NCI-H1436 treated with DMSO at 0.1 percent for 48 hours (cell line): Measurements from ENCODE around the gene ERBB4.
A peak's percentile ranks its signal among the peaks of the same experiment; 100 is the strongest.

Experiments used
- DNase-seq: peaks from one replicate; lab custom pipeline; 2025; lab: John Stamatoyannopoulos, UW

ERBB4 gene

DNA sequence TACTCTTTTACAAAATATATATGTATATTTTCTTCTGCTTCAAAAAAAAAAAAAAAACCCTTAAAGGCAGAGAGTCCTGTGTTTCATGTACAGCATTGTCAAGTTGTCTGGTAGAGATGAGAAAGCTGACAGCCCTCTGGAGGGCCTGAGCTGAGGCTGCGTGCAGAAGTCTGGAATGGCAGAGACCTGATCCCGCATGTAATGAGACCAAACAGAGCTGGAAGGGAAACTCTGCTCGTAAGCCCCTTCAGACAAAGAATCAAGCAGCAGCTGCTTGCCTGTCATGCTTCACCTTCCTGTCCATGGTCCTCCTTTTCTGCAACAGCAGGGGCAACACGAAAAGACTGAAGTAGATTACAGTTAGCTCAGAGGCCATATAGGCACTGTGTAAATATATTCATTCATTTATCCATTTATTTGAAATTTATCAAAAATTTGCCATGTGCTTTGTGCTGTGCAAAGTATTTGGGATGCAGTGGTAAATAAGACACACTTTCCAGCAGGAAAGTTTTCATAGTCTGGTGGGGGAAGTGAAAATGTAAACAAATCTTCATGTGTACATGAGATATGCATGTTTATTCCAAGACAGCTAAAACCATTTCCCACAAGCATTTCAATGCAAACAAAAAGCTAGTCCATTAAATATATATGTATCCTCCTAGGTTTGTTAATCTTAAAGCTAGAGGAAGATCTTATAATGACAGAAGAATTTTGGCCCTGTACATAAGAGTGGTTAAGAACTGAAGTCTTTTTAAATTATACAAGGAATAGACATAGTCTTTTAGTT lies 1069.5 kb downstream of the ERBB4 start:
- DNase-seq, result no peak

DNA sequence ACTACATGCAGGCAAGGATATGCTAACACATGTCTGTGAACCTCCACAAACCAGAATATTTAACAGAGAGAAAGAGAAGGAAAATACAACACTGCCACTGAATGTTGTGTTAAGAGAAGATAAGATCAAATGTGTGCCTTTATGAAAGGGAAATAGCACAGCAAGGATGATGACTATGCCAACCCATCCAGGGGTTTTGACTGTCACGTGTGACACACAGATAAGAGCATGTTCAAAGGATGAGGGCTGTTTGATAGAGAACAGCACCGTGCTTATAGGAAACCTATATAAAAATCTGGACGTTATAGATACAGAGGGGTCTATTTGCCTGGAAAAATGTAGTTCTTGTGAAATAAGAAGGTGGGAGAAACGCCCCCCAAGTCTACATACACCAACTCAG lies 1070.4 kb downstream of the ERBB4 start:
- no peak for DNase-seq

GRCh38 chr2:211463397-211463796 lies 1075.2 kb downstream of the ERBB4 start:
- no peak for DNase-seq

DNA sequence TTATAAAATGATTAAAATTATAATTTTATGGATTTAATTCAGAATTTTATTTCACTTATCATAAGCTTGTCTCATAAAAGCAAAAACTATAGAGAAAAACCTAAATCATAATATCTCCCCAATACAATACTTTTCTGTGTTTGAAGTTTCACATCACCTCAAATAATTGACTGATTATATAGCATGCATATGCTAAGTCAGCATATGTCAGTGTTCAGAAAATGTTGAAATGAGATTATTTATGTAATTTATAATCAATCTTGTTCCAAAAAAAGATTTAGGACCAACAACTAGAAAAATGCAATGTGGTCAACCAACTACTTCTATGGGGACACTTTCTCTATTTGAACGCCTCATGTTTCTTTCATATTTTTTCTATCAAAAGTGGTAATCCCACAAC lies 1079.6 kb downstream of the ERBB4 start:
- DNase-seq, result no peak

- DNase-seq, result peak; percentile 22
These were observed 1081.3 kb downstream of the ERBB4 start for GRCh38 chr2:211457325-211457724.

DNA sequence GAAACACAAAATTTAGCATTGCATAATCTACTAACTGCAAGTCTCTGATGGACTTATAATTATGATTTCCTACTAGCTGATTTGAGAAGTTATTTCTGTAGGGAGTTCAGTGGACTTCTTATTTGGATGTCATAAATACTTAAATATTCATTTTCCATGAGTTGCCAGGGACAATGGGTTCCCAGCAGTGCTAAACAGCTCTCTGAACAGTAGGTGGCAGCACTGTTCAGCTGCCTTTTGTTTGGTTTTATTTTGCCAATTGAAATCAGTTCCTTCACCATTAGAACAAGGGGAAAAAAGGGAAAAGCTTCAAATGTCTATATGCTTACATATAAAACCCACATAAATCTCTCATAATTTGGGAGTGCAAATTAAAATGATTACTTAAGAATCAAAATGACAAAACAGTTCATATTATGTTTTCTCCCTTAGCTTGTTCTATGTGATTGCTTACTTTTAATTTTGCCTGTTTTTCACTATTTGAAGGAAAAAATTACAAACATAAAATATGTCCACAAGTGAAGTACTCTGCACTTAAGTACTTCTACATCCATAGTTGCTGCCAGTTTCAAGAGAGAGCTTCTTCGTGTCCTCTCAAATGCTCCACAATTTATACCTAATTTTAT lies 1083.3 kb downstream of the ERBB4 start:
- no peak for DNase-seq

DNA sequence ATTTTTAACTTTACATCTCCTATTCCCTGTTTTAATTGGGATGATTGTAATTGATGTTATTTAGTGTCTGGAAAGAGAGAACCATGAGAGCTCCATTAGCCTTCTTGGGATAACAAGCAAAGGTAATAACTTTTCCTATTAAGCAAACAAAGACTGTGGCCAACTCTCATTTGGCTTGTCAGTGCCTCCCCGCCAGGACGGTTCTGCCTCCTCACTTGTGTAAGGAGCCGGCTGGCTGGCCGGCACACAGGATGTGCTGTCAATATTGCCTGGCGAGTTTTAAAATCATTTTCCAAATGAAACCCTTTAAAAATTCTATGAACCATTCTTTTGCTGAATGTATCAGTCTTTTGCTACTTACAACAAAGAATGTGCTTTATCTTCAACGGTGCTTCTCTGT lies 1083.9 kb downstream of the ERBB4 start:
- DNase-seq, result no peak

DNA sequence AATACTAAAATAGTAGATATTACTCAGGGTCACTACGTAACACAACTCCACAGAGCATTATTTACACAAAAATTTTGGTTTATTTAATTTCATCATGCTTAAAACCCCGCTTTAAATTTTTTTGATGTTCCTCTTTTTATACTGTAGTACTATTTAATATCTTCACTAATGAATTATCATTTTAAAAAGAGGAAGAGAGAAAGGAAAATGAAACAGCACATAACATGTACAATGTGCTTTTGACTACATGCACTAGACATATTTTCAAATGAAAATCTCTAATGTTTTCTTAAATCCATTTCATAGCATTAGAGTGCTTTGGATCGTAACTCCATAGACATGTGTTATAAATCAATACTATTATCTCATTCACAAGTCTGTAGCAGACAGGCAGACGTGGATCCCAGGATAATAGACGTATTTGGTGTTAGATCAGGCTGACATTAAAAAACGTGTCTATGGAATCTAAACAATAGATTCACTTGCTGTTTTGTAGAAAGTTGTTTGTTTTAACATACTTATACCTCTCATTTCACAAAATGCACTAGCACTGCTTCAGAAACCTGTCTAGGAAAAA lies 1085.2 kb downstream of the ERBB4 start:
- no peak for DNase-seq

DNA sequence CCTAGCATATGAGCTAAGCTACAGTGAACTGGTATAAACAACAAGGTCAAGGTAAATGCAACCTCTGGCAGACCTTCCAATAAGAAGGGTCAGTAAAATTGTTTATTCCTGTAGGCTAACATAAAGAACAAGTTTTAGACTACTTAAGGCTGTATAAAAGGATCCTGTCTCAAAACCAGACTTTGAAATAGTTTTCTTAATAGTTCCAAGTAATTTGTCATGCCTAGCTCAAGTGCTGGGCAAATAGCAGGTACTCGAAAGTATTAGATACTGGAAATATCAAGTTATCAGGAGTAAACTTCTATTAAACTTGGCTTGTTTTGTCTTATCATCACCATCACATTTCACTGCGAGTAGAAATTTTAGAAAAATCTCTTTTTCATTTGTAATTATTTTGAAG lies 1087.0 kb downstream of the ERBB4 start:
- no peak for DNase-seq

DNA sequence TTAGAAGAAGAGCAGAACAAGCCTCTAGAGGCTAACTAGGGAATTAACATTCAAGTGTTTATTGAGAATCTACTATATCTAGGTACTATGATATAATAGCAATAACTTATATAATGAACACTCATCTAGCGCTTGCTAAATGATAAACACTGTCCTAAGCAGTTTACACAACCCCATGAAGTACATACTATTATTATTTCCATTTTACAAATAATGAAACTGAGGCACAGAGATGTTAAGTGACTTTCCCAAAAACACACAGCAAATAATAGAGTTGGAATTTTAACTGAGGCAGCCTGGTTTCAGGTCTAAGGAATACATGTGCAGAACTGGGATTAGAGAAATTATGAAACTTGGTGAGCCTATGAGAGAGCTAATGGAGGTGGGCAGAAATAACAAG lies 1088.8 kb downstream of the ERBB4 start:
- DNase-seq, result no peak

GRCh38 chr2:211447548-211447947 lies 1091.1 kb downstream of the ERBB4 start:
- no peak for DNase-seq

DNA sequence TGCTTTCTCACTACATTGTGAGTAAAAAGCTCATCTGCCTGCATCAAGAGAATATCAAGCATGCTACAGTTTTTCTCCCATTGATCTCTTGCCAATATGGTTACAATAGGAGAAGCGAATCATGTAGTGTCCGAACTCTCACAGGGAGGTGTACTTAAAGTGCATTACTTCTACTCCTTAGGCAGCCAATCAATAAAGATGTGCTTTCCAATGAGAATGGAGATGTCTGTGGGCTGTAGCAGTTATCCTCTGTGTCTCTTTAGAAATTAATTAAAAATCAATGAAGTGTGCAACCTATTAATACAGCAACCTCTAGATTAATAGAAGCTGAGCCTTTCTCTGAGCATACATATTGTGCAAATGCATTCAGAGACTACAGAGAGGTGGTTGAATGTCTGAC lies 1098.5 kb downstream of the ERBB4 start:
- DNase-seq, result no peak

DNA sequence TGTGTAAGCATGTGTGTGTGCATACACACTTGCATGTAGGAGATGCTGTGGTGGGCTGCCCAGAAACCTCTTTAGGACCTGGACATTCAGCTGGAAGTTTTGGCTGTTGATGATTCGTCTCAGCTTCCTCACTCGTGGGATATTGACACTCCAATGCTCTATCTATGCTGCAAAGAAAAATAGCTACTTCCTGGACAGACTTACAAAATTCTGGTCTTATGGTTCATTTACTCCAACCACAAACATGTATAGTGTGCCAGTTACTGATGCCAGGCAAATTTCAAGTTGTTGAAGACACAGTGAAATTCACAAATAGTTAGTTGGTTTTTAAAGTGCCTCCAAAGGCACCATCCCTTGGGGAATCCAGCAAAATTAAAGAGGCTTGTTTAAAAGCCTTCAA lies 1099.6 kb downstream of the ERBB4 start:
- no peak for DNase-seq

DNA sequence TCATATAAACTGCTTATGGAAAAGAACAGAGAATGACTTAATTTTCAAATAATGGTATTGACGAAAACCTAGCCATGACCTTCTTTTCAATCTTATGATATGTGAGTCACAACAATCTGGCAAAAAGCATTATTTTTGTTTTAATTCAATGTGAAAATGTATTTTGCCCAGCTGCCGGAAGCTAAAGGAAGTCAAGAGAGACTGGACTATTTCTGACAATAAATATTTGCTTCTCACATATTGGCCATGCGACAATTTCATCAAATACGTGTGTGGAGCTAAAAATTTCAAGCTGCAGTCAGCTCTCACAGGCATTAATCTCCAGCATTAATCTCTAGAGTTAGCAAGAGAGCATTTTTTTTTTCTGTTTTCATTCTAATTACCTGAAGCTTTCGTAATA lies 1101.2 kb downstream of the ERBB4 start:
- DNase-seq, result no peak

DNA sequence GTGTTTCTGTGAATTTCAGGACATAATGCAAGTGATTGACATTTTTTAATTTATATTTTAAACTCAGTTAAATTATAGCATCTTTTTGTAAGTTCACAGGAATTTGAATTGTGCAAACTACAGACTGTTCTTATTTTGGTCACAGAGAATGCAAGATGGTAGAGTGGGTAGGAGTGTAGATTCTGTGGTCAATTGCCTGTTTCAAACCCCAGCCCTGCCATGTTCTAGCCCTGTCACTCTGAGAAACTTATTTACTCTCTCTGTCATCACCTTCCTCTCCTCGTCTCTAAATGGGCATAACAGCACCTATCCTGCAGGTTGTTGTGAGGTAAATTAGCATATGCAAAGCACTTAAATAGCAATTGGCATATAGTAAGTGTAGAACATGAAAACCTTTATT lies 1102.4 kb downstream of the ERBB4 start:
- DNase-seq, result no peak

DNA sequence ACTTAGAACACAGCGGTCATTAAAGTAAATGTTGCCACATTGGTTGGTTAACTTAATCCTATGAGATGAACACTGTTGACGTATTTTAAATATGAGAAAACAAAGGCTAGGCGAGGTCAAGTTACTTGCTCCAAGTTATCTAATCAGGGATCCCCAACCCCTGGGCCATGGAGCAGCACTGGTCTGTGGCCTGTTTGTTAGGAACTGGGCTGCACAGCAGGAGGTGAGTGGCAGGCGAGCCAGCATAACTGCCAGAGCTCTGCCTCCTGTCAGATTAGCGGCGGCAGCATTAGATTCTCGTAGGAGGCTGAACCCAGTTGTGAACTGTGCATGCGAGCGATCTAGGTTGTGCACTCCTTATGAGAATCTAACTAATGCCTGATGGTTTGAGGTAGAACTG lies 1103.3 kb downstream of the ERBB4 start:
- DNase-seq, result no peak

DNA sequence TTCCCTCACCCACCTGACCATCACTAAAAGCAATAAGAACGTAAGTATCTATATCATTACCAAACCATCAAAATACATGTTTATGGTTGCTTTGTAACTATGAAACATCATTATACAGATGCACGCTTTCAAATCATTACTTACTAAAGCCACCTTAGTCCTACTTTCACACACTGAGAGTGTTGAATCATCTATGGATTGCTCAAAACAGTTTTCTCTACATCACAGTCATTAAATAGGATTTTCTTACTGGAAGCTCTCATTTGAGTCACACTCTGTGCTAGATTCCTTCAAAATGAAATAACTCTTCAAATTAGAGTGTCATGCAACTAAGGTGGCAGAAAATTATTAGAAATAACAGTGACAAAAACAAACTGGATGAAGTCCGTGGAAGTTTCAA lies 1103.8 kb downstream of the ERBB4 start:
- no peak for DNase-seq

- DNase-seq, result no peak
These were observed 1109.2 kb downstream of the ERBB4 start for GRCh38 chr2:211429256-211429920.

DNA sequence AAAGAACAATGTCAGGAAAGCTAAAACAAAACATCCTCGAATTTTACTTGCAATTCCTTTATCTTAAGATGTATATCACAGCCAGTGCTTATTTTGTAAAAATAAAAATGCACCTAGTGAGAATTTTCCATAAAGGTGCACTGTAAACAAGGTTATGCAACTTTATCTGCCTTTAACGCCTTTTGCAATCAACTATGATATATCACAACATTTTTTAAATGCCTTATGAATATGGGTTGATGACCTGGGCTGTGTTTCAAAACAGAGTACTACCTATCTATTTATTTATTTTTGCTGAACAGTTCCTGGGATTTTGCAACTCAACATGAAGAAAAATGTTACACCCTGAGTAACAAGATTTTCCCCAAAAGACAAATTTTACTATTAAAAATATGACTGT lies 1112.4 kb downstream of the ERBB4 start:
- no peak for DNase-seq

DNA sequence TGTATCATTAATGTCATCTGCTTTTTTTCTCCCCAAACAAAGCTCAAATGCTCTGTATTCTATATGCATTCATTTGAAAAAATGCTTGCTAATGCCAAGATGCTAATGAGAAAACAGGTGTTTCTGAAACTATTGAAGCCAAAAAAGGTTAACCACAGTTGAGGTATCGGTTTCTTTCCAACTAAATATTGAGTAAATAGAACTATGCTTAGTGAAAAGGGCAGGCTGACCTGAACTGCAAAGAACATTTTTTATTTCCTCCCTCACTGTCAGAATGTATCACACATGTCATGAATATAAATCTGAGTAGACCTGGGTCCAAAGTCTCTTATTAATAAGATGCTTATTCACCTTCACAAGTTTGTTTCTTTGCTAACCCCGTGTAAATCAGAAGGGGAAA lies 1115.6 kb downstream of the ERBB4 start:
- no peak for DNase-seq

- DNase-seq, result no peak
These were observed 1121.1 kb downstream of the ERBB4 start for GRCh38 chr2:211417544-211417943.

DNA sequence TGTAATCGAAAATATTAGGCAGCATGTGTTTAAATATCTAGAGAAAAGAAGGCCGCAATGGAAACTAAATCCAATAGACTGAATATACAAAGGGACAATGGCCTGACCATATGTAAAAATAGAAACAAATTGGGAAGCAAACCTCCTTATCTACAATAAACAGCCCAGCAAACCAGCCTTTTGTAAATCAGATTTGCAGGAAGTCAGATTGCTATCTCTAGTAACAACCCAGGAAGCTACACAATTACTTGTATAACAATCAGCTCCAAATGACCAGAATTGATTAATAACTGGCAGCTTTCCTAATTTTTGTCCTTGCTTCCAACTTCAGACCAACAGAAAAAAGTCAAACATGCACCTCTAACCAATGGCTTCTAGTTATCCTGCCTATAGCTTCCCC lies 1122.2 kb downstream of the ERBB4 start:
- no peak for DNase-seq

- DNase-seq, result no peak
These were observed 1124.9 kb downstream of the ERBB4 start for GRCh38 chr2:211413746-211414145.
